ENCODE results near the gene RNF212B.

GRCh38 chr14:23297611-23298277 lies 60.0 kb downstream of the RNF212B start:
- TF ChIP-seq EZH2 (IDR thresholded peaks at IDR 0.05; ENCODE audit: insufficient read depth, poor library complexity, severe bottlenecking): no peak
- TF ChIP-seq EZH2phosphoT487 (IDR thresholded peaks at IDR 0.05; ENCODE audit: insufficient read depth, low read depth): no peak
